Mucosa of stomach (tissue), 1 donor: Measurements from ENCODE around the gene CTSV.
A peak's percentile ranks its signal among the peaks of the same experiment; 100 is the strongest.
"Not testable (repeated sequence)": the region's sequence is repeated elsewhere in the genome, so short reads cannot be mapped to it uniquely, and the experiment has no call there.

Experiments used
- H3K27me3 ChIP-seq: one replicate; pipeline ENCODE4 v1.7.0; 2013; ENCODE audit warnings: mild to moderate bottlenecking, low read length; ENCODE audit not compliant: control insufficient read depth, insufficient read depth
- H3K36me3 ChIP-seq: one replicate; pipeline ENCODE4 v1.7.0; 2013; ENCODE audit warnings: low read length; ENCODE audit not compliant: control insufficient read depth, insufficient read depth
- H3K4me1 ChIP-seq: one replicate; pipeline ENCODE4 v1.7.0; 2013; ENCODE audit warnings: mild to moderate bottlenecking, low read length; ENCODE audit not compliant: control insufficient read depth, insufficient read depth
- H3K4me3 ChIP-seq: one replicate; pipeline ENCODE4 v1.7.0; 2013; ENCODE audit warnings: low read length
- H3K9ac ChIP-seq: one replicate; pipeline ENCODE4 v1.7.0; 2013; ENCODE audit warnings: mild to moderate bottlenecking, low read length, moderate library complexity
- H3K9me3 ChIP-seq: one replicate; pipeline ENCODE4 v1.7.0; 2013; ENCODE audit warnings: mild to moderate bottlenecking, low read length, moderate library complexity; ENCODE audit not compliant: control insufficient read depth
- donor health status: Pancreatic carcinoma.

Gene CTSV

DNA sequence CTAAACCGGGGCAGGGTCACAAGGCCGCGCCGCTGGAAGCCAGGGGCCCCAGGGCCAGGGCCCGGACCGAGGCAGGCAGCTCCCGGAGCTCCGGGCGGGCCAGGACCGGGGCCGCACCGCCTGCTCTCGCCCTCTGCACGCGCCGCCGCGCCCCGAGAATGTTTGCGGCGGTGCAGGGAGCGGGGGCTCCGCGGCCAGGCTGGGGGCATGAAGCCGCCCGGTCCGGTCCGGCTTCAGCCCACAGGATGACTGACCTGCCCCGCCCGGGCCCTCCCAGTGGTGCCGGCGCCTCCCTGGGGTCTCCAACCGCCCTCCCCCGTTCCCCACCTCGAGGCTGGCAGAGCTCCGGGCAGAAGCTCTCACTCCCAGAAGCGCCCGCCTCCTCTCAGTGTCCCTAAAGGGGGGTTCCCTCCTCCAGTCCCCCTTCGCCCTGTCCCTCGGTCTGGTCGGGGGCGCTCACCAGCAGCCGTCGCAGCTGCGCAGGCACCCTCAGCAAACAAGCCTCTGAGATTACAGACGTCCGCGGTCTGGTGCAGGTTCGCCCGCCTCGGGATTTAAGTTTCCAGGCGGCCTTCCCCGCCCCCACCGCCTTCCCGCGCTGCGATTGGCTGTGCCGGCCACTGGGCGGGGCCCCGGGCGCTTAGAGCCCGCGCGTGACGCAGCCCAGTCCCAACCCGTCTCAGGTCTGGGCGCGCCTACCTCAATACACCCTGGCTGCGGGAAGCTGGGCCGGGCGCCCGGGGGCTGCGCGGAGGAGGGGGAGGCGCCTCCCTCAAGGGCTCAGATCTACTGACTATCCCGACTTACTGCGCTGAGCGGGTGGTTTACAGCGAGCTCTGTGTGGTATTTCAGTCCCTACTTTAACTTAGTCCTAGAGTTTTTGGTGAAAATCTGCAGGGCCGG, at the start of gene CTSV:
Gene CTSV (minus strand): TSS at position 532 of the 903 bp plus-strand sequence. CDS start 1,099 bp downstream, outside the sequence.
- Histone ChIP-seq H3K9ac (peak within 1 kb of the TSS; percentile 87), H3K4me3 (peak within 1 kb of the TSS; percentile 78), H3K27me3 (peaks cover 17% of the 10 kb centered on the region), H3K4me1 (peaks cover 9% of the 10 kb centered on the region), H3K9me3 (no peaks in the 10 kb centered on the region), H3K36me3 (no peaks in the 10 kb centered on the region)

DNA sequence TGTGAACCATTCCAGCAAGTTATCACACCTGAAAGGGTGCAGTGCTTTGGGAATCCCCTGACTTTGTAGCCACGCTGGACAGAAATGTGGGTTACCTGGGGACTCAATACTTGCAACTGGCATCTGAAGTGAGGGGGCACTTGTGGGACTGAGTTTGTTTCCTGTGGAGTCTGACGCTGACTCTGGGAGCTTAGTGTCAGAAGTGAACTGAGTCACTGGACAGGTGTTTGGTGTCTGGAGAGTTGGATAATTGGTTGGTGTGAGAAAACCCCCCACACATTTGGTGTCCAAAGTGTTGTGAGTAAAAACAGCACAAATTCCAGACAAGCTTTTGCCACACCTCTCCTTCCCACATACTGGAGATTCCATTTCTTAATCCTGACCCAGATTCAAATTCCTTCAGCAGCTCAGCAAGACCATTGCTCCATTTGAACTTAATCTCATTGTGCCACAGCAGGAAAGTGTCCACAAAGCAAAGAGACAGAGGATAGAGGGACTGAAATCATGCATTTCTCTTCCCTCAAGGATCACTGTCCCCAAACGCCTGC, 48.8 kb upstream of the CTSV start:
- not testable (repeated sequence) for H3K9me3 ChIP-seq, H3K36me3 ChIP-seq, H3K4me1 ChIP-seq, H3K27me3 ChIP-seq, H3K4me3 ChIP-seq, H3K9ac ChIP-seq

DNA sequence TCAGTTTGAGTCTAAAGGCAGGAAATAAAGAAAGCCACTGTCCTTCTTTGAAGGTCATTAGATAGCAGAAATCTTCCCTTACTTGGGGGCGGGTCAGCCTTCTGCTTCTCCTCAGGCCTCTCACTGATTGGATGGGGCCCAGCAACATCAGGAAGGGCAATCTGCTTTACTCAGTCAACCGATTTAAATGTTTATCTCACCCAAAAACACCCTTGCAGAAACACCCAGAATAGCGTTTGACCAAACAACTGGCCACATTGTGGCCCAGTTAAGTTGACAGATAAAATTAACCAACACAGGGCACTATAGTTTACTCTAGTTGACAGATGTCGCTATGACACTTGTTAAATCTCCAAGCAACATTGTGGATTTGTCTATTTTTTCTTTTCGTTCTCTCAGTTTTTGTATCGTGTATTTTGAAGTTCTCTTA, 45.6 kb upstream of the CTSV start:
- not testable (repeated sequence) for H3K4me1 ChIP-seq, H3K27me3 ChIP-seq, H3K4me3 ChIP-seq

DNA sequence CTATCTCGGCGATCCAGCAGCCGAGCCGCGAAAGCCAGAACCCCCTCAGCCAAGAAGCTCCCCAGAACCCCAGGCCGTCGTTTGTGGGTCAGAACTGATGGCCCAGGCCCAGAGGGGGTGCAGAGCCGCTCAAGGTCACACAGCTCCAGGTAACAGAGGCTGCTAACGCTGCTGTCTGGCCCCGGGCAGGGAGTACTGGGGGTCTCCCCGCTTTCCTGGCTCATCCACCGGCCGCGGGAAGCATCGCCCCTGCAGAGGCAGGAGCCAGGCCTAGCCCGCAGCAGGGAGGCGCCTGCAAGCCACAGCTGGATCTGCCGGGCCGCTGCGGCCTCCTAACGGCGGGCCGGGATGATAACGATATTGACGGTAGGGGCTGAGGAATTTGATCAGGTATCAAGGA, 39.4 kb upstream of the CTSV start:
- Histone ChIP-seq H3K9ac (no peak overlapping the region), H3K27me3 (peaks cover 45% of the 10 kb centered on the region), H3K9me3 (no peaks in the 10 kb centered on the region), H3K36me3 (no peaks in the 10 kb centered on the region), H3K4me1 (no peaks in the 10 kb centered on the region), H3K4me3 (no peak overlapping the region)

More for the DNA sequence above, 45.6 kb upstream of the CTSV start:
- H3K9me3 ChIP-seq, H3K9ac ChIP-seq, H3K36me3 ChIP-seq: not testable (repeated sequence)

DNA sequence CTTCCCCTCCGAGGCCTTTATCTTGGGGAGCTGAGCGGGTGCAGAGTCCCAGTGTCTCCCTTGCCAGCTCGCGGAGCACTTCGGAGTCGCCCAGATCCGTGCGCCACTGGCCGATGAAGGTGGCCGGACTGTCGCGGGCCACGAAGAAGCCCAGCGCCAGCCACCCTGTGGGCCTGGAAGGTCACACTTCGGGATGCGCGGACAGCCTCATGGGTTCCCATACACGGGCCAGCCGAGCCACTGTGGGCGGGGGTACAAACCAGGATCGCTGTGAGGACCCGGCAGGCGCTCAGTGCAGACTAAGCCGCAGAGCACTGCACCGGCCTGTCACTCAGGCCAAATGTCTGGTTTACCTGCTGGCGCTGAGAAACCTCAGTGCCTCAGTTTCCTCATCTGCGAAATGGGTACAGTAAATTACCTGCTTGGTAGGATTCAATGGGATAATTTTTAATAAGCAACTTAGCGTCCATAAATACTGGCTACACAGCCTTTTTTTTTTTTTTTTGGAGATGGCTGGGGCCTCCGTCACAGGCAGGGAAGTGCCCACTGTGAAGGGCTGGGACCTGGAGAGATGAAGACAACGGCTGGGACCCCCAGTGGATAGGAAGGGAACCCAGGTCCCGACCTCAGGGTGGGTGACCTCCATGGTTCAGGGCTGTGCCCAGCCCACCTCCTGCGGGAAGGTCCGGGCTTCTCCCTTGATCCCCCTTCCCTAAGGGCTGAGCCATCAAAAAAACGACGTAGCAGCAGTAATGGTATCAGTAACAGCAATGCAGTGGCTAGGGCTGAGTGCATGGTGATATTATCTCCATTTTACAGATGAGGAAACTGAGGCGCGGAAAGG, 38.7 kb upstream of the CTSV start:
- Histone ChIP-seq H3K27me3 (peaks cover 45% of the 10 kb centered on the region), H3K4me3 (no peak overlapping the region)

DNA sequence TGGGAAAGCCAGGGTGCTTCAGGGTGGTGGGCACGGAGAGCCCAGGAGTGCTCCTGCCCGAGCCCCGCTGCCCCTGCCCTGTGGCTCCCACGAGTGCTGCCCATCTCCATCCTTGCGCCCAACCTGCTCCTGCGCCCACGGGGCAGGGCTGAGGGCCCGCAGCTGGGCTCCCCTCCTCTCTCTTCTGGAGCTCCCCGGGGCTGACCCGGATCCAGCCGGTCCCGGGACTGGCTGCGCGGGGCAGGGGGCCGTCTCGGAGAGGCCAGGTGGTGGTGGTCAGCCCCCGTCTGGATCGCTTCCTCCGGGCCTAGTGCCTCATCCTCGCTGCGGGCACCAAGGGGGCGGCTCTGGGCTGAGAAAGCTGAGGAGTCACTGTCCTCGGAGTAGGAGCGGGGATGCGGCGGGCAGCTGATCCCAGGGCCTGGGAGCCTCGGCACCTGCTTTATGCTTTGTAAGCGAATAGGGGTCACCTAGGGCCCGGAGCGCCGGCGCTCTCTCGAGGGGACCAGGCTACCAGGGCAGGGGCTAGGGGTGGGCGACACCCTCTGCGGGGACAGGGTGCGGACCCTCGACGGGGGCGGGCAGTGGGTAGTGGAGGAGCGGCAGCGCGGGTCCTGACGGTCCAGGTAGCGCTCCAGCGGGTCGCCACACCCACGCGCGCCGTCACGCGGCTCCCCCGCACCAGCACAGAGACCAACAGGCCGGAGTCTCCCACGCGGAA, 37.9 kb upstream of the CTSV start:
- not testable (repeated sequence) for H3K9me3 ChIP-seq, H3K36me3 ChIP-seq, H3K4me3 ChIP-seq, H3K9ac ChIP-seq, H3K4me1 ChIP-seq
- peaks cover 45% of the 10 kb centered on the region for H3K27me3 ChIP-seq

More for the DNA sequence above, 38.7 kb upstream of the CTSV start:
- Histone ChIP-seq H3K9ac (no peak overlapping the region), H3K36me3 (no peaks in the 10 kb centered on the region), H3K9me3 (no peaks in the 10 kb centered on the region), H3K4me1 (no peaks in the 10 kb centered on the region)

DNA sequence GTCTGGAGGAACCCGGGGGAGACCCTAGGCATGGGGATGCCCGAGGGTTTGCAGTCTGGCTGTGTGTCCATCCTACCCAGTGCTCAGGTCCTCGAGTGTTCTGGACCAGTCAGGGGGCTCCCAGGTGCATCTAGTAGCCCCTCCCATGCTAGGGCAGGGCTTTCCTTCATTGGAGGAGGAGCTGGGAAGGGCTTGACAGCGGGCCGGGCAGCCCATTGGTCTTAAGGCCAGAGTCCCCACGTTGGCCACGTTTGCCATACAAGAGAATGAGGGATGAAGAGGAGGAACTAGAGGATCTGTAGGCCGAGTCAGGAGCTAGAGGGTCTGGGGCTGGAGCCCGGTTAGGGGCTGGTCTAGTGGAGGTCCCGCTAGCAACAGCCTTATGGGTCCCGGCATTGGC, 37.3 kb upstream of the CTSV start:
- H3K9ac ChIP-seq, result no peak overlapping the region
- no peak overlapping the region for H3K4me3 ChIP-seq
- peaks cover 45% of the 10 kb centered on the region for H3K27me3 ChIP-seq

DNA sequence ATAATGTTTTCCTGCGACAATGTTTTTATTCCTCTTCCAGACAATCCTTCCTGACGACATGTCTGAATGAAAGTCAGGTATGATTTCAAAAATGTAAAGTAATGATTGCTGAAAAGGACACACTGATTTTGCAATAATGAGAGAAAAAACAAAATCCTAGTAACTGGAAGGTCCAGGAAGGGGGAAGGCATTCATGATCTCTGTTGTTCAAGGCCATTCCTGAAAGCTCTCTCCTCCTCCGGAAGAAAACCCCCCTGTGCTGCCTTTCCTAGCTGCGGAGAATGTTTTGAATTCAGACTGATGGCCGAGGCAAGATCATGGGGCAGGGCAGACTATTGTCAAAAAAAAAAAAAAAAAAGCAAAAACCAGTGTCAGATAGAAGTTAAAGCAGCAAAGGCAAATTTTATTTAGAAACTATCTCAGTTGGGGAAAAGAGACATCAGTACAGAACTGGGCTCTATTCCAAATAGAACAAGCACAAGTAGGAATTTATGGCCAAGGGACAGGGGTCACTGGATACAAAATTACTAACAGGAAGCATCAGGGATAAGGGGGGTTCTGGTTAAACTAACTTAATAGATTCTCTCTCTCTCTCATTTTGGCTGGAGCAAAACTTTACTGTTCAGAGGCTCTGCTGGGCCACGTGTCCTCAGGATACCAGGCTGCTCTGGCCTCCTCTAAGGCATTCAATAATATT, 36.5 kb upstream of the CTSV start:
- Histone ChIP-seq H3K4me3 (no peak overlapping the region), H3K9me3 (no peaks in the 10 kb centered on the region), H3K4me1 (no peaks in the 10 kb centered on the region), H3K27me3 (peaks cover 43% of the 10 kb centered on the region), H3K36me3 (no peaks in the 10 kb centered on the region), H3K9ac (no peak overlapping the region)

More for the DNA sequence above, 37.3 kb upstream of the CTSV start:
- no peaks in the 10 kb centered on the region for H3K9me3 ChIP-seq
- H3K36me3 ChIP-seq, result no peaks in the 10 kb centered on the region
- H3K4me1 ChIP-seq, result no peaks in the 10 kb centered on the region

DNA sequence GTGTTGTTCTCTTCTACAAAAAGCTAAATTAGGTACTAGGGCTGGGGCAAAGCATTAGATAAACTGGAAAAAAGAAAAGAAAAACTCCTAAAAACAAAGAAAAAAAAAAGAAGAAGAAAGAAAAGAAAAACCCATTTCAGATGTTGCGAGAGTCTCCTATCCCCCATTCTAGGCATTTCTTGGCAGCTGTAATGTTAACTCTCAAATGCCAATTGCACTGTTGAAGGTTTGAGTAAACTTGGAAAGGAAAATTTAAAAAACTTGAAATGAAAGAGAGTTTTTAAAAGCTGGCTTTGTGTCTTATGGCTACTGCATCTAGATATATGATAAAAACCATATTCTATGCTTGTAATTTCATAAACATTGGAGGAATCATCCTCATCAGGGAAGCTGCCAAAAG, 34.6 kb upstream of the CTSV start:
- H3K9ac ChIP-seq, result no peak overlapping the region
- no peaks in the 10 kb centered on the region for H3K4me1 ChIP-seq
- H3K4me3 ChIP-seq, result no peak overlapping the region
- H3K9me3 ChIP-seq, result no peaks in the 10 kb centered on the region
- H3K27me3 ChIP-seq, result peaks cover 32% of the 10 kb centered on the region
- H3K36me3 ChIP-seq, result no peaks in the 10 kb centered on the region

DNA sequence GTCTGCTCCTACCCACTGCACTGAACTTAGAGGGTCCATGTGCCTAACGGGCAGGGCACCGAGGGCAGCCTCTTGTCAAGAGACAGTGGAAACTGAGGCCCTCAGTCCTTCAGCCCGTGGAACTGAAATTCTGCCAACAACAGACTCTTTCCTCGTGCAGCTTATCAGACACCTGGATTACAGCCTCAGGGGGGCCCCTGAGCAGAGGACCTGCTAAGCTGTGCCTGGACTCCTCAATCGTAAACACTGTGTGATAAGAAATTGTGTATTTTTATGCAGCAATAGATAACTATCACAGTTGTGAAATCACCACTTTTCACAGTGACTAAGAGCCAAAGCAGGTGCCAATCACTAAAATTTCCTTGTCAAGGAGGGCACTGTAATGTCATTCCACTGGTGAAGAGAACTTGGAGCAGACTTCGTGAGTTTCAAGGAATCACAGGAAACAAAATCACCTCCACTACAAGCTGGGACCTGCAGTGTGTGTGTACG, 33.4 kb upstream of the CTSV start:
- peaks cover 21% of the 10 kb centered on the region for H3K27me3 ChIP-seq
- no peaks in the 10 kb centered on the region for H3K4me1 ChIP-seq
- no peak overlapping the region for H3K9ac ChIP-seq
- no peaks in the 10 kb centered on the region for H3K36me3 ChIP-seq
- no peak overlapping the region for H3K4me3 ChIP-seq
- no peaks in the 10 kb centered on the region for H3K9me3 ChIP-seq

DNA sequence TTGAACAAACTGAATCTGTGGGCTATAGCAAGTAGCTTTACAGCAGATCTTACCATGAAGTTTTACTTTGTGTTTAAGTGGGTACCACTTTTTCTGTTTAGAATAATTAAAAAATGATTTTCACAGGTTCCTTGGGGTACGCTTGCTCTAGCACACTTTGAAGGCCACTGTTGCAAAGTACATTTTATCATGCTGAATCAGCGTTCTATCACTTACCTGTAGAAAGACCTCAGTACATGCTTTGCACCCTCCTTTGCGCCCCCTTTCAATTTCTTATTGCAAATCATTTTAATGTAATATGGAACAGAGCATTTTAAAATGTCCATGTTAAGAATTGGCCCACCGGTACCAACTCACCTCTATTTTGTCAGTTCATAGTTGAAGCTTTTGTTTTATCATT, 31.4 kb upstream of the CTSV start:
- not testable (repeated sequence) for H3K9ac ChIP-seq, H3K9me3 ChIP-seq, H3K36me3 ChIP-seq, H3K27me3 ChIP-seq, H3K4me1 ChIP-seq, H3K4me3 ChIP-seq
